ENCODE measurements around the gene ZNF543.
"Not testable (repeated sequence)": the region's sequence is repeated elsewhere in the genome, so short reads cannot be mapped to it uniquely, and the experiment has no call there.

ZNF543 gene

DNA sequence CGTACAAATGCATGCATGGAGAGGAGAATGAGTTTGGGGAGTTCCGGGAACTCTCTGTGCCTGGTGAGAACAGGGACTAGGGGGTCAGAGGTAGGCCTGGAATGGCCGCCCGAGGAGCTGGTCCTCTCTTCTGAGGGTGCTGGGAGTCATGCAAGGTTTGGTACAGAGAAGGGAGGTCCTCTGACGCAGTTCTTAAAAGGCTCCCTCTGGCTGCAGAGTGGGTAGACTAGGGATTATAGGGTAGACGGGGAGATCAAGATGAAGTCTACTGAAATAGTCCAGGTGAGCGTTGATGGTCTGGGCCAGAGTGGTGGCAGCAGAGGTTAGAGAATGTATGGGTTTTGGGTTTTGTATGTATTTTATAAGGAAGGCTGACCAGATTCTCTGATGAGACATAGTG is 31.6 kb downstream of the ZNF543 start:
- H3K27me3 ChIP-seq (ENCODE audit: control insufficient read depth, insufficient read depth, low read length, poor library complexity, severe bottlenecking), result no peaks in the 10 kb centered on the region
- H3K4me3 ChIP-seq (ENCODE audit: insufficient read depth, low read depth, low read length), result peak overlapping the region; percentile 97
- H3K9me3 ChIP-seq (ENCODE audit: control insufficient read depth, low read length), result no peaks in the 10 kb centered on the region
- WGBS, 2 experiments, result 28 to 29% methylated on average over 7 of the region's 7 CpGs
- H3K27ac ChIP-seq (ENCODE audit: insufficient read depth, low read depth, low read length, poor library complexity, severe bottlenecking), result no peak overlapping the region
- peaks cover 16% of the 10 kb centered on the region for H3K36me3 ChIP-seq (ENCODE audit: control insufficient read depth, insufficient read depth, low read length)
- peaks cover 5% of the 10 kb centered on the region for H3K4me1 ChIP-seq (ENCODE audit: control insufficient read depth, insufficient read depth, low read length)

DNA sequence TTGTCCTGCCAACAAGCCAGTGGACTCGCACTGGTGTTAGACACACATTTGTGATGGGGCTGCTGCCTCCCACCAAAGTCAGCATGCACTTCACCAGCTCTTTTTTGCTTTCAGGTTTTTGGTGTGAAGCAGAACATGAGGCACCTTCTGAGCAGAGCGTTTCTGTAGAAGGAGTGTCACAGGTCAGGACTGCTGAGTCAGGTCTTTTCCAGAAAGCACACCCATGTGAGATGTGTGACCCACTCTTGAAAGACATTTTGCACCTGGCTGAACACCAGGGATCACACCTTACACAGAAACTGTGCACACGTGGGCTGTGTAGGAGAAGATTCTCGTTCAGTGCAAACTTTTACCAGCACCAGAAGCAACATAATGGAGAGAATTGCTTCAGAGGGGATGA is 35.6 kb downstream of the ZNF543 start:
- H3K36me3 ChIP-seq (ENCODE audit: control insufficient read depth, insufficient read depth, low read length), result peaks cover 25% of the 10 kb centered on the region
- 91 to 95% methylated on average over 4 of the region's 4 CpGs for WGBS, 2 experiments

GRCh38 chr19:57357406-57357805 is 37.1 kb downstream of the ZNF543 start:
- Histone ChIP-seq H3K36me3 (ENCODE audit: control insufficient read depth, insufficient read depth, low read length) (peaks cover 25% of the 10 kb centered on the region), H3K9me3 (ENCODE audit: control insufficient read depth, low read length) (no peaks in the 10 kb centered on the region), H3K27ac (ENCODE audit: insufficient read depth, low read depth, low read length, poor library complexity, severe bottlenecking) (no peak overlapping the region), H3K4me1 (ENCODE audit: control insufficient read depth, insufficient read depth, low read length) (no peaks in the 10 kb centered on the region), H3K27me3 (ENCODE audit: control insufficient read depth, insufficient read depth, low read length, poor library complexity, severe bottlenecking) (no peaks in the 10 kb centered on the region), H3K4me3 (ENCODE audit: insufficient read depth, low read depth, low read length) (no peak overlapping the region)
- WGBS, 2 experiments, result 94% methylated on average over 5 of the region's 5 CpGs

More for the DNA sequence above, 35.6 kb downstream of the ZNF543 start:
- H3K27me3 ChIP-seq (ENCODE audit: control insufficient read depth, insufficient read depth, low read length, poor library complexity, severe bottlenecking), result no peaks in the 10 kb centered on the region
- H3K4me3 ChIP-seq (ENCODE audit: insufficient read depth, low read depth, low read length), result no peak overlapping the region
- no peaks in the 10 kb centered on the region for H3K4me1 ChIP-seq (ENCODE audit: control insufficient read depth, insufficient read depth, low read length)
- H3K9me3 ChIP-seq (ENCODE audit: control insufficient read depth, low read length), result no peaks in the 10 kb centered on the region
- H3K27ac ChIP-seq (ENCODE audit: insufficient read depth, low read depth, low read length, poor library complexity, severe bottlenecking), result no peak overlapping the region

GRCh38 chr19:57359300-57359699 is 39.0 kb downstream of the ZNF543 start:
- no peak overlapping the region for H3K27ac ChIP-seq (ENCODE audit: insufficient read depth, low read depth, low read length, poor library complexity, severe bottlenecking)
- H3K4me3 ChIP-seq (ENCODE audit: insufficient read depth, low read depth, low read length), result no peak overlapping the region
- no peaks in the 10 kb centered on the region for H3K9me3 ChIP-seq (ENCODE audit: control insufficient read depth, low read length)
- H3K4me1 ChIP-seq (ENCODE audit: control insufficient read depth, insufficient read depth, low read length), result peaks cover 3% of the 10 kb centered on the region
- H3K27me3 ChIP-seq (ENCODE audit: control insufficient read depth, insufficient read depth, low read length, poor library complexity, severe bottlenecking), result no peaks in the 10 kb centered on the region
- peaks cover 25% of the 10 kb centered on the region for H3K36me3 ChIP-seq (ENCODE audit: control insufficient read depth, insufficient read depth, low read length)

DNA sequence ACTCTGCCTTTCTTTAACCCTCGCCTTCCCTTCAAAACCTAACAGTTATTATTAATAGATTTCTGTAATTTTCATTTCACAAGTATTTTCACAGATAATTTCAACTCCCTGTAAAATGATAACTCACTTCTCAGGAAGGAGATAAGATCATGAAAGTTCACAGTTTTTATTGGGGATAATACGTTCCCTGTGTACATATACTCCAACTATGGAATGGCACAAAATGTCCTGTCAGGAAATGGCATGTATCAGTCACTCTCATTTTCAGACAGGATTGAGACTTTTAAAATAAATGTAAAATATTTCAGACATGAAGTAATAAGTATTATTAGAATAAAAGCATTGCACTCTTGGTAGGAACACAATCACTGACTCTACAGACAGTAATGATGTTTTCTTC is 42.1 kb downstream of the ZNF543 start:
- 95% methylated on average over 2 of the region's 2 CpGs; no CpG with 5 or more reads in 1 of the 2 experiments for WGBS, 2 experiments
- Histone ChIP-seq H3K4me3 (ENCODE audit: insufficient read depth, low read depth, low read length) (peak overlapping the region; percentile 53), H3K36me3 (ENCODE audit: control insufficient read depth, insufficient read depth, low read length) (peaks cover 3% of the 10 kb centered on the region), H3K9me3 (ENCODE audit: control insufficient read depth, low read length) (no peaks in the 10 kb centered on the region), H3K27ac (ENCODE audit: insufficient read depth, low read depth, low read length, poor library complexity, severe bottlenecking) (no peak overlapping the region), H3K4me1 (ENCODE audit: control insufficient read depth, insufficient read depth, low read length) (peaks cover 3% of the 10 kb centered on the region), H3K27me3 (ENCODE audit: control insufficient read depth, insufficient read depth, low read length, poor library complexity, severe bottlenecking) (no peaks in the 10 kb centered on the region)

DNA sequence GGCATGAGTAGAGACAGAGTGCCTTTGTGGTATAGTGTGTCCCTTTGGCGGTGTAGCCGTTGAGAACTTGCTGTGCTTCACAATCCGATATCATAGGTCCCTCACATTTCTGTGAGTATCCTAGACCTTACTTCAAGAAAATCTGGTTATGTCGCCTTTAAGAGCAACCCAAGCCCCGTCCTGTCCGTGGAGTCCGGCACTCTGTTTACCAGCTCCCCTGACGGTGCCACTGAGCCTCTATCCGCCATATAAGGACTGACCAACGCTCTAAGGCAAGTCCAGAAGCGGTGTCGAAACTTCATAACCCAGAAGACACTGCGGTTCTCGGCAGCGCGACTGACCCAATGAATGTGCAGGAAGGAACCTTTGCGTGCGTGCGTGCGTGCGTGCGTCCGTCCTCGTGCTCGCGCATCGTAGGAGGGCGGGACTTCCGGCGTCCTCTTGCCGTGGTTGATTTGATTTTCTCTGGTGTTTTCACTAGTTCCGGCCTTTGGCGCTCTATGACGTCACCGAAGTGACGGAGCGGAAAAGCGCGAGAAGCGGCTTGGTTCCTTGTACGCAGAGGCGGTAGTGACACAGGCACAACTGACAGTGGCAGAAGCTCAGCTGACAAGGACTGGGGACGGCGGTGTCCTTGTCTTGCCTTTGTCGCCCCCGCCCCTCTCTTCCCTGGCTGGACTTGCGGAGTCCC is 42.9 kb downstream of the ZNF543 start, which contains the start of the genes TRAPPC2B and ZNF547:
TSS of gene TRAPPC2B (plus strand) at position 555 of the 691 bp plus-strand sequence. CDS start 1,283 bp downstream, outside the sequence.
TSS of gene ZNF547 (plus strand) at position 555 of the 691 bp plus-strand sequence. CDS start 5,005 bp downstream, outside the sequence.
- WGBS, 2 experiments, result 3 to 4% methylated on average over 47 of the region's 47 CpGs
- Histone ChIP-seq H3K27me3 (ENCODE audit: control insufficient read depth, insufficient read depth, low read length, poor library complexity, severe bottlenecking) (no peaks in the 10 kb centered on the region), H3K4me1 (ENCODE audit: control insufficient read depth, insufficient read depth, low read length) (peaks cover 3% of the 10 kb centered on the region), H3K4me3 (ENCODE audit: insufficient read depth, low read depth, low read length) (peak within 1 kb of the TSS; percentile 77), H3K9me3 (ENCODE audit: control insufficient read depth, low read length) (no peaks in the 10 kb centered on the region), H3K27ac (ENCODE audit: insufficient read depth, low read depth, low read length, poor library complexity, severe bottlenecking) (peak within 1 kb of the TSS; percentile 30), H3K36me3 (ENCODE audit: control insufficient read depth, insufficient read depth, low read length) (peaks cover 3% of the 10 kb centered on the region)

GRCh38 chr19:57363688-57364181 is 43.5 kb downstream of the ZNF543 start:
- peak overlapping the region; percentile 18 for H3K27ac ChIP-seq (ENCODE audit: insufficient read depth, low read depth, low read length, poor library complexity, severe bottlenecking)
- 3% methylated on average over 16 to 18 of the region's 18 CpGs for WGBS, 2 experiments
- no peaks in the 10 kb centered on the region for H3K9me3 ChIP-seq (ENCODE audit: control insufficient read depth, low read length)
- H3K4me1 ChIP-seq (ENCODE audit: control insufficient read depth, insufficient read depth, low read length), result peaks cover 3% of the 10 kb centered on the region
- no peaks in the 10 kb centered on the region for H3K27me3 ChIP-seq (ENCODE audit: control insufficient read depth, insufficient read depth, low read length, poor library complexity, severe bottlenecking)
- H3K36me3 ChIP-seq (ENCODE audit: control insufficient read depth, insufficient read depth, low read length), result no peaks in the 10 kb centered on the region
- peak overlapping the region; percentile 77 for H3K4me3 ChIP-seq (ENCODE audit: insufficient read depth, low read depth, low read length)

DNA sequence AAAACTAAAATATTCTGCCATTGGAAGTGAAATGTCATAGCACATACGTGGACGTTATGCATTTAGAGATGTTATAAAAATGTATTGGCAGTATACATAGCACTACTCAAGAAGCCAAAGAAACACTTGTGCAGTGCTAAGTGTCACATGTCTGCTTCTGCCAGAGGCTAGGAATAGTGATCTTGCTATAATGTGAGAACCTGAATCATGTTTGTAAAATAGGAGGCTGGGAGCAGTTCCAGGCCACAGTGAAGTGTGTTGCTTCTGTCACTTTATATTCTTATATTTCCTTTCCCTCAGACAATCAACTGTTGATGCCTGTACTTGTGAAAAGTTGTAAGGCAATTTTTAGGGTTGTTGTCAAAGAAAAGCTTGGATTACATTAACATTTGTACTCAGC is 46.5 kb downstream of the ZNF543 start:
- Histone ChIP-seq H3K4me1 (ENCODE audit: control insufficient read depth, insufficient read depth, low read length) (peaks cover 3% of the 10 kb centered on the region), H3K27me3 (ENCODE audit: control insufficient read depth, insufficient read depth, low read length, poor library complexity, severe bottlenecking) (no peaks in the 10 kb centered on the region), H3K9me3 (ENCODE audit: control insufficient read depth, low read length) (no peaks in the 10 kb centered on the region), H3K36me3 (ENCODE audit: control insufficient read depth, insufficient read depth, low read length) (no peaks in the 10 kb centered on the region), H3K4me3 (ENCODE audit: insufficient read depth, low read depth, low read length) (no peak overlapping the region), H3K27ac (ENCODE audit: insufficient read depth, low read depth, low read length, poor library complexity, severe bottlenecking) (no peak overlapping the region)
- 94 to 100% methylated on average over 2 of the region's 2 CpGs for WGBS, 2 experiments

GRCh38 chr19:57374179-57374578 is 53.9 kb downstream of the ZNF543 start:
- WGBS, 2 experiments, result 87 to 92% methylated on average over 6 of the region's 6 CpGs
- H3K9me3 ChIP-seq (ENCODE audit: control insufficient read depth, low read length), result peaks cover 5% of the 10 kb centered on the region
- peaks cover 24% of the 10 kb centered on the region for H3K36me3 ChIP-seq (ENCODE audit: control insufficient read depth, insufficient read depth, low read length)
- no peak overlapping the region for H3K27ac ChIP-seq (ENCODE audit: insufficient read depth, low read depth, low read length, poor library complexity, severe bottlenecking)
- no peaks in the 10 kb centered on the region for H3K4me1 ChIP-seq (ENCODE audit: control insufficient read depth, insufficient read depth, low read length)
- H3K4me3 ChIP-seq (ENCODE audit: insufficient read depth, low read depth, low read length), result no peak overlapping the region
- no peaks in the 10 kb centered on the region for H3K27me3 ChIP-seq (ENCODE audit: control insufficient read depth, insufficient read depth, low read length, poor library complexity, severe bottlenecking)

DNA sequence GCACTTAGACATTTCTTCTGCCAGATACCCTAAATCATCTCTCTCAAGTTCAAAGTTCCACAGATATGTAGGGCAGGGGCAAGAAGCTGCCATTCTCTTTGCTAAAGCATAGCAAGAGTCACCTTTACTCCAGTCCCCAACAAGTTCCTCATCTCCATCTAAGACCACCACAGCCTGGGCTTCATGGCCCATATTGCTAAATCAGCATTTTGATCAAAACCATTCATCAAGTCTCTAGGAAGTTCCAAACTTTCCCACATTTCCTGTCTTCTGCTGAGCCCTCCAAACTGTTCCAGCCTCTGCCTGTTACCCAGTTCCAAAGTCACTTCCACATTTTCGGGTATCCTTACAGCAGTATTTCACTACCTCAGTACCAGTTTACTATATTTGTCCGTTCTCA is 54.4 kb downstream of the ZNF543 start:
- not testable (repeated sequence) for H3K4me3 ChIP-seq (ENCODE audit: insufficient read depth, low read depth, low read length); H3K4me1 ChIP-seq (ENCODE audit: control insufficient read depth, insufficient read depth, low read length); H3K27me3 ChIP-seq (ENCODE audit: control insufficient read depth, insufficient read depth, low read length, poor library complexity, severe bottlenecking); H3K27ac ChIP-seq (ENCODE audit: insufficient read depth, low read depth, low read length, poor library complexity, severe bottlenecking); H3K9me3 ChIP-seq (ENCODE audit: control insufficient read depth, low read length)
- 79 to 84% methylated on average over 2 of the region's 2 CpGs for WGBS, 2 experiments
- H3K36me3 ChIP-seq (ENCODE audit: control insufficient read depth, insufficient read depth, low read length), result peaks cover 24% of the 10 kb centered on the region

All from ectodermal cell (in vitro differentiated cells).